ENCODE measurements around the gene LRRC75A. TPM values are rescaled to one million over a fixed set of nuclear protein-coding genes. Genes with fewer than 3 reads are reported as not detected.

Gene LRRC75A
- total and polyA plus RNA-seq, 7 donors, result 0.20 to 0.69 (median 0.30) TPM

DNA sequence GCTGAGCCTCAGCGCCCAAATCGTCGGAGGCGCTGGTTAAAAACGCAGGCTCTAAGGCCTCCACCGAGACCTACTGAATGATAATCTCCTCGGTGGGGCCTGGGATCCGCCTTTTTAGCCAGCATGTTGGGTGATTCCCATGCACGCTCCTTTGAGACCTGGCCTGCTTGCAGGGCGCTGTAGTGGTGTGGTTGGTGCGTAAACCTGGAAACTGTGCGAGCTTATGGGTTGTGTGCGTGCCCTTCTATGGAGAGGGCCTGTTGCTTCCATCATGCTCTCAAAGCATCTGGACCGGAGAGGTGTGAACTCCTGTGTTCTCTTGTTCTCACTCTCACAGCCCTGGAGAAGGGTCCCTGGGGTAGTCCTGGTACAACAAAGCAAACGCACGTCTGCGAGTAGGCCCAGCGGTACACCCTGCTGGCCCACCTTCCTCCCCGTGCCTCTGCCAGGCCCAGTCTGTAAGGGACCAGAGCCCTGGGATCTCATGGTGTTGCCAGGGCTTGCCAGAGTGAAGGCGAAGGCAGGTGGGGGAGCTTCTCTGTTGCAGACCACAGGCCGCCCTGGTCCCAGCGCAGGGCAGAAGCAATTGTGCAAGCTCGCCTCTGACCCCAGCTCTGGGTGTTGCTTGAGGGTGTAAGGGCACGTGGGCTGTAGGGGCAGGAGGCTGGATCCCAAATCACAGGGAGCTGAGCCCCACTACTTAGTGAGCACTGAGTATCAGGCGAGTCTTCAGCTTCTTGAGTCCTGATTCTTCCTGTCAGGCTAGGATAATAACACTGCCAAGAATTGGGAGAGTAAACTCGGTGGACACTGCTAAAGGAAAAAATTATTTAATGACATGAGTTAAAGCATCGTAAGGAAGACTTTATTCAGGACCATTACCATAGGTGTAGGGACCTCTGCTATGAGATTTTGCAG lies 879 bp upstream of the LRRC75A start:
- DNase-seq, result no peak
- Histone ChIP-seq H3K4me1 (peaks cover 8% of the 10 kb centered on the region), H3K9me3 (no peaks in the 10 kb centered on the region), H3K4me3 (peak overlapping the region; percentile 68), H3K27me3 (ENCODE audit: insufficient read depth in 3 of 3, low read length in 2 of 3) (peaks cover 0 to 9% (median 0%) of the 10 kb centered on the region in 3 donors), H3K27ac (no peak overlapping the region), H3K36me3 (ENCODE audit: insufficient read depth in 1 of 2, low read depth in 1 of 2) (no peaks in the 10 kb centered on the region)
- intact Hi-C loops (cut with DNase I), result no loop called here
- peak in 2 of 4 donors; percentile 19 for ATAC-seq
- WGBS, 3 donors, result 79 to 85% (median 80%) methylated on average over 27 of the region's 27 CpGs
- TF ChIP-seq, protein P1, sequence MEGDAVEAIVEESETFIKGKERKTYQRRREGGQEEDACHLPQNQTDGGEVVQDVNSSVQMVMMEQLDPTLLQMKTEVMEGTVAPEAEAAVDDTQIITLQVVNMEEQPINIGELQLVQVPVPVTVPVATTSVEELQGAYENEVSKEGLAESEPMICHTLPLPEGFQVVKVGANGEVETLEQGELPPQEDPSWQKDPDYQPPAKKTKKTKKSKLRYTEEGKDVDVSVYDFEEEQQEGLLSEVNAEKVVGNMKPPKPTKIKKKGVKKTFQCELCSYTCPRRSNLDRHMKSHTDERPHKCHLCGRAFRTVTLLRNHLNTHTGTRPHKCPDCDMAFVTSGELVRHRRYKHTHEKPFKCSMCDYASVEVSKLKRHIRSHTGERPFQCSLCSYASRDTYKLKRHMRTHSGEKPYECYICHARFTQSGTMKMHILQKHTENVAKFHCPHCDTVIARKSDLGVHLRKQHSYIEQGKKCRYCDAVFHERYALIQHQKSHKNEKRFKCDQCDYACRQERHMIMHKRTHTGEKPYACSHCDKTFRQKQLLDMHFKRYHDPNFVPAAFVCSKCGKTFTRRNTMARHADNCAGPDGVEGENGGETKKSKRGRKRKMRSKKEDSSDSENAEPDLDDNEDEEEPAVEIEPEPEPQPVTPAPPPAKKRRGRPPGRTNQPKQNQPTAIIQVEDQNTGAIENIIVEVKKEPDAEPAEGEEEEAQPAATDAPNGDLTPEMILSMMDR (IDR thresholded peaks at IDR 0.05), result no peak

DNA sequence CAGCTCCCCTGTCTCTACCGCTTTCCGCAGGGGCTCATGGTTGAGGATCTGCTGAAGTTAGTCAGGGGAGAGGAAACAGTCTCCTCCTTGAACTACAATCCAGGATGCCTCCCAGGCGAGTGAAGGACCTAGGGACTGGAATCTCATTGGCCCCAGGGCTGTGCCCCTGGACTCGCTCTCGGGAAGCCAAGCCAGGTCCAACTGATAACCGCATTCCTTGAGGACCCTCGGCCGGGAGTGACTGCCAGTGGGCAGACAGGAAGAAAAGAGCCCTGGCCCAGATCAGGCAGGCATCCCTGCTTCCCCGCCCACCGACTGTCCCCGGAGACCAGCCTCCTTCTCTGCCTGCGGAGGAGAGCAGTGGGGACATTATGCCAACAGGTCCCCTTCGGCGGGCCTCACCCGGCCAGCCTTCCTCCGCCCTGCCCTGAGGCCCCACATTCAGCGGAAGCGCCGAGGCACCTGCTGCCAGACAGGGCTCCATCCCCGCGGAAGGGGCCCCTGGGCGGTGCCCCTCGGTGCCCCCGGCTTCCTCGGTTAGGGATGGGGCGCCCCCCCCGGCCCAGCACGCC lies 776 bp downstream of the LRRC75A start:
- peaks cover 13% of the 10 kb centered on the region for H3K4me1 ChIP-seq
- H3K4me3 ChIP-seq, result peak overlapping the region; percentile 68
- no peak for ATAC-seq
- TF ChIP-seq, protein P1 (IDR thresholded peaks at IDR 0.05), result no peak
- no peak overlapping the region for H3K27ac ChIP-seq
- peak in 1 of 2 donors; percentile 52 for DNase-seq
- intact Hi-C loops (cut with DNase I), result no loop called here
- 11 to 21% (median 13%) methylated on average over 18 to 28 of the region's 28 CpGs for WGBS, 3 donors
- no peaks in the 10 kb centered on the region for H3K36me3 ChIP-seq (ENCODE audit: insufficient read depth in 1 of 2, low read depth in 1 of 2)
- H3K27me3 ChIP-seq (ENCODE audit: insufficient read depth in 3 of 3, low read length in 2 of 3), result peaks cover 0 to 7% (median 0%) of the 10 kb centered on the region in 3 donors
- H3K9me3 ChIP-seq, result no peaks in the 10 kb centered on the region

DNA sequence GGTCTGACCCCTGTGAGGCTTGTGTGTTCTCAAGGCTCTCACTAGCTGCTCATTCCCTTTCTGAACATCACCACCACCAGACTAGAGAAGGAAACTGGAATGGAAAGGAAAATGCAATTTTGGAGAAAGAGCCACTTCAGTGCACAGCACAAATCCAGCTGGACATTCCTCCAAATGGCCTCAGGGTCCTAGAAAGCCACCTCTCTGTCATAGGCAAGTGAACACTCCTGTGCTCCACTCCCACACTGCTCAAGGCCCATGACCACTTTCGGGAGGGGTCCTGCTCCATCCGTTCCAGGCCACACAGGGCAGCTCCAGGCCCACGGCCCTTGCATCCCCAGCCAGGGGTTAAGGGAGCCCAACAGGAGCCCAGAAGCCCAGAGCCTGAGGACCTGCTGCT lies 2.6 kb downstream of the LRRC75A start:
- no peak for DNase-seq
- peaks cover 19% of the 10 kb centered on the region for H3K4me1 ChIP-seq
- H3K27ac ChIP-seq, result no peak overlapping the region
- ATAC-seq, result no peak
- H3K27me3 ChIP-seq (ENCODE audit: insufficient read depth in 3 of 3, low read length in 2 of 3), result peaks cover 0 to 7% (median 0%) of the 10 kb centered on the region in 3 donors
- TF ChIP-seq, protein P1 (IDR thresholded peaks at IDR 0.05), result no peak
- intact Hi-C loops (cut with DNase I), result no loop called here
- no peaks in the 10 kb centered on the region for H3K36me3 ChIP-seq (ENCODE audit: insufficient read depth in 1 of 2, low read depth in 1 of 2)
- WGBS, 3 donors, result 92 to 96% (median 93%) methylated on average over 3 of the region's 3 CpGs
- no peaks in the 10 kb centered on the region for H3K9me3 ChIP-seq
- no peak overlapping the region for H3K4me3 ChIP-seq

DNA sequence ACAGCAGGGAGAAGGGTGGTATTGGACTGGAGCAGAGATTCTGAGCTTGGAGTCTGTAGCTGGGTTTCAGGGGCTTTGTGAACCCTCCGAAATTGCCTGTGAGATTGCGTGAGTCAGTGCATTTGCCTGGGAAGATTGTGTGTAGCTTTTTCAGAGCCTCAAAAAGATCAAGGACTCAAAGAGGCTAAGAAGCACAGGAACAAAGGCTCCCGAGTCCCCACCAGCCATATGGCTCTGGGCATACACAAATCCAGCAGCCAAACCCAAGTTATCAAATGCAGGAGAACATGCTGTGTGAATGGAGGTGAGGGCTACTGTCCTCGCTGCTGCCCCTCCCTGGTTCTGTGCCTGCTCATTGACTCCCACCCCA lies 3.0 kb downstream of the LRRC75A start:
- H3K27ac ChIP-seq, result no peak overlapping the region

More for the DNA sequence above, 3.0 kb downstream of the LRRC75A start:
- TF ChIP-seq, protein P1 (IDR thresholded peaks at IDR 0.05), result no peak
- DNase-seq, result no peak
- H3K36me3 ChIP-seq (ENCODE audit: insufficient read depth in 1 of 2, low read depth in 1 of 2), result no peaks in the 10 kb centered on the region
- 91 to 95% (median 95%) methylated on average over 4 of the region's 4 CpGs for WGBS, 3 donors
- no peak overlapping the region for H3K4me3 ChIP-seq
- no peaks in the 10 kb centered on the region for H3K9me3 ChIP-seq
- peaks cover 0 to 7% (median 0%) of the 10 kb centered on the region in 3 donors for H3K27me3 ChIP-seq (ENCODE audit: insufficient read depth in 3 of 3, low read length in 2 of 3)
- intact Hi-C loops (cut with DNase I), result no loop called here
- H3K4me1 ChIP-seq, result peaks cover 19% of the 10 kb centered on the region
- no peak for ATAC-seq

All from psoas muscle (tissue), 8 donors.